Uterus (tissue), 2 donors: ENCODE measurements around the gene C2orf92.

Source experiments
- POLR2A ChIP-seq, 2 donors: fragments of 450-650 bp; IDR thresholded peaks; one replicate each; pipeline ENCODE4 v1.6.1; 2016; ENCODE audit warnings: antibody characterized with exemption in 2 of 2, mild to moderate bottlenecking in 1 of 2, moderate library complexity in 1 of 2
- TF ChIP-seq, protein P1 (sequence below), 4 experiments: fragments of 200-600 bp in 2 of 4; fragments of 450-650 bp in 2 of 4; sonication (generic) in 2 of 4; IDR thresholded peaks; one replicate each; pipeline ENCODE4 v1.5.1; 2016 to 2019; ENCODE audit warnings: antibody characterized with exemption in 4 of 4, mild to moderate bottlenecking in 2 of 4, moderate library complexity in 1 of 4

DNA sequence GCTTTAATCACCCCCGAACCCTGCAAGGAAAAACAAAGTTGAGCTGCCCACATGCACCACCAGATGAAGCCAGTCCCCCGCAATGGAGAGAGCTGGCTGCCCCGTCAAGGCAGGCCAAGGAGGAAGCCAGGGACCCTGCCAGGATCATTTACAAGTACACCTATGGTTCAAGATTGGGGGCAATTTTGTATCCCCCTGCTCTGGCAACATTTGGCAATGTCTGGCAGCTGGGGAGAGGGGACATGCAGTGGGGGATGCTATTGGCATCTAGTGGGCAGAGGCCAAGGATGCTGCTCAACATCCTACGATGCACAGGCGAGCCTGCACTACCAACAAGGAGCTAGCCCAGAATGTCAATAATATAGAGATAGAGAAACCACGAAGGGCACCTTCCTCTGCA lies 7.6 kb upstream of the C2orf92 start:
- TF ChIP-seq, protein P1, sequence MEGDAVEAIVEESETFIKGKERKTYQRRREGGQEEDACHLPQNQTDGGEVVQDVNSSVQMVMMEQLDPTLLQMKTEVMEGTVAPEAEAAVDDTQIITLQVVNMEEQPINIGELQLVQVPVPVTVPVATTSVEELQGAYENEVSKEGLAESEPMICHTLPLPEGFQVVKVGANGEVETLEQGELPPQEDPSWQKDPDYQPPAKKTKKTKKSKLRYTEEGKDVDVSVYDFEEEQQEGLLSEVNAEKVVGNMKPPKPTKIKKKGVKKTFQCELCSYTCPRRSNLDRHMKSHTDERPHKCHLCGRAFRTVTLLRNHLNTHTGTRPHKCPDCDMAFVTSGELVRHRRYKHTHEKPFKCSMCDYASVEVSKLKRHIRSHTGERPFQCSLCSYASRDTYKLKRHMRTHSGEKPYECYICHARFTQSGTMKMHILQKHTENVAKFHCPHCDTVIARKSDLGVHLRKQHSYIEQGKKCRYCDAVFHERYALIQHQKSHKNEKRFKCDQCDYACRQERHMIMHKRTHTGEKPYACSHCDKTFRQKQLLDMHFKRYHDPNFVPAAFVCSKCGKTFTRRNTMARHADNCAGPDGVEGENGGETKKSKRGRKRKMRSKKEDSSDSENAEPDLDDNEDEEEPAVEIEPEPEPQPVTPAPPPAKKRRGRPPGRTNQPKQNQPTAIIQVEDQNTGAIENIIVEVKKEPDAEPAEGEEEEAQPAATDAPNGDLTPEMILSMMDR (IDR thresholded peaks at IDR 0.05): no peak
- TF ChIP-seq POLR2A (IDR thresholded peaks at IDR 0.05): no peak
